WTC11 (cell line): ENCODE measurements around the gene RPS5. TPM values are rescaled to one million over a fixed set of nuclear protein-coding genes. Genes with fewer than 3 reads are reported as not detected.

ENCODE experiments used
- ATAC-seq: fragments of 200-7000 bp; cut with Tn5 transposase; 2 replicates; pipeline ENCODE4 v1.10.0; 2021; ENCODE audit warnings: mild to moderate bottlenecking, moderate library complexity
- Bru-seq: library from RNA; stranded (reverse); fragments of 400-500 nt; gene quantifications from one replicate; lab custom pipeline; 2021; lab: Mats Ljungman, UMichigan
- CTCF ChIA-PET: fragments of 300-600 bp; sonication (Branson Sonifier 250); formaldehyde crosslinking; loops from one replicate; lab custom pipeline; 2021; ENCODE audit warnings: antibody characterized with exemption; lab: Charles Lee
- POLR2A ChIA-PET: fragments of 350-600 bp; sonication (Branson Sonifier 250); formaldehyde crosslinking; loops from one replicate; lab custom pipeline; 2021; ENCODE audit warnings: antibody characterized with exemption; lab: Charles Lee
- DNase-seq: peaks from one replicate; pipeline ENCODE4 v3.0.0; 2021; ENCODE audit warnings: low spot score
- H3K27ac Mint-ChIP-seq: 2 replicates; pipeline ENCODE4 v1.8.0; 2021; ENCODE audit warnings: mixed read lengths
- H3K27me3 Mint-ChIP-seq: 2 replicates; pipeline ENCODE4 v1.8.0; 2021; ENCODE audit warnings: low read depth, mild to moderate bottlenecking, moderate library complexity, mixed read lengths
- H3K36me3 Mint-ChIP-seq: 2 replicates; pipeline ENCODE4 v1.8.0; 2021; ENCODE audit warnings: mixed read lengths
- H3K4me1 Mint-ChIP-seq: 2 replicates; pipeline ENCODE4 v1.8.0; 2022; ENCODE audit warnings: mixed read lengths
- H3K4me3 Mint-ChIP-seq: 2 replicates; pipeline ENCODE4 v1.8.0; 2021; ENCODE audit warnings: mild to moderate bottlenecking, moderate library complexity, mixed read lengths
- H3K9me3 Mint-ChIP-seq: 2 replicates; pipeline ENCODE4 v1.8.0; 2021; ENCODE audit warnings: mixed read lengths
- AR ChIP-seq: fragments of 250-450 bp; sonication (Bioruptor Pico); IDR thresholded peaks from 2 replicates; pipeline ENCODE4 v1.9.0; 2021; ENCODE audit warnings: mild to moderate bottlenecking
- ARID4B ChIP-seq: sonication (generic); formaldehyde crosslinking; IDR thresholded peaks from 2 replicates; pipeline ENCODE4 v1.8.0; 2023; ENCODE audit warnings: missing genetic modification reagents, mild to moderate bottlenecking, borderline replicate concordance
- ATF2 ChIP-seq: sonication (generic); formaldehyde crosslinking; IDR thresholded peaks from 2 replicates; pipeline ENCODE4 v1.8.1; 2022; ENCODE audit warnings: low read depth, missing genetic modification reagents, borderline replicate concordance
- ATF6 ChIP-seq: sonication (generic); formaldehyde crosslinking; IDR thresholded peaks from 2 replicates; pipeline ENCODE4 v1.8.1; 2023; ENCODE audit warnings: mild to moderate bottlenecking, missing genetic modification reagents
- CREB1 ChIP-seq: sonication (generic); formaldehyde crosslinking; IDR thresholded peaks from 2 replicates; pipeline ENCODE4 v1.8.0; 2023; ENCODE audit warnings: mild to moderate bottlenecking, missing genetic modification reagents
- ESRRA ChIP-seq: sonication (generic); formaldehyde crosslinking; IDR thresholded peaks from 2 replicates; pipeline ENCODE4 v1.8.1; 2022; ENCODE audit warnings: mild to moderate bottlenecking, missing genetic modification reagents, borderline replicate concordance
- FOXP1 ChIP-seq: sonication (generic); formaldehyde crosslinking; IDR thresholded peaks from 2 replicates; pipeline ENCODE4 v1.8.0; 2022; ENCODE audit warnings: missing genetic modification reagents, mild to moderate bottlenecking, moderate library complexity, borderline replicate concordance
- MXD4 ChIP-seq: fragments of 250-450 bp; sonication (Bioruptor Pico); IDR thresholded peaks from 2 replicates; pipeline ENCODE4 v1.8.0; 2021; ENCODE audit warnings: mild to moderate bottlenecking, moderate library complexity, borderline replicate concordance
- NFATC4 ChIP-seq: fragments of 250-450 bp; sonication (Bioruptor Pico); IDR thresholded peaks from 2 replicates; pipeline ENCODE4 v1.9.0; 2021; ENCODE audit warnings: mild to moderate bottlenecking
- TCF7 ChIP-seq: sonication (generic); formaldehyde crosslinking; IDR thresholded peaks from 2 replicates; pipeline ENCODE4 v1.8.0; 2022; ENCODE audit warnings: mild to moderate bottlenecking, low read depth, missing genetic modification reagents, moderate library complexity
- ZNF138 ChIP-seq: sonication (generic); formaldehyde crosslinking; conservative IDR thresholded peaks from 2 replicates; pipeline ENCODE4 v1.8.1; 2022; ENCODE audit warnings: mild to moderate bottlenecking, moderate library complexity, missing genetic modification reagents
- ZNF317 ChIP-seq: sonication (generic); formaldehyde crosslinking; IDR thresholded peaks from 2 replicates; pipeline ENCODE4 v1.8.1; 2023; ENCODE audit warnings: low read depth, mild to moderate bottlenecking, moderate library complexity, missing genetic modification reagents, borderline replicate concordance
- ZNF416 ChIP-seq: fragments of 250-450 bp; sonication (Bioruptor Pico); IDR thresholded peaks from 2 replicates; pipeline ENCODE4 v1.9.0; 2021; ENCODE audit warnings: mild to moderate bottlenecking, inconsistent platforms
- ZNF423 ChIP-seq: fragments of 250-450 bp; sonication (Bioruptor Pico); IDR thresholded peaks from 2 replicates; pipeline ENCODE4 v2.1.2; 2022; ENCODE audit warnings: mild to moderate bottlenecking, moderate library complexity
- ZNF532 ChIP-seq: fragments of 250-450 bp; sonication (Bioruptor Pico); IDR thresholded peaks from 2 replicates; pipeline ENCODE4 v1.9.0; 2021; ENCODE audit warnings: mild to moderate bottlenecking, borderline replicate concordance
- long read RNA-seq, 3 experiments: library from RNA in 1 of 3; library from capped mRNA in 1 of 3; library from polyadenylated mRNA in 1 of 3; unstranded in 2 of 3; stranded (forward) in 1 of 3; transcript quantifications; one replicate each; pipeline ENCODE4 v2.0.0, GENCODE V29; 2021
- total RNA-seq: library from RNA; stranded (reverse); gene quantifications from 3 replicates; pipeline ENCODE4 v1.2.3, GENCODE V29; 2021

The RPS5 gene
- total RNA-seq (1,498 to 1,502 TPM (median 1,501 TPM) in 3 replicates), Bru-seq, nascent RNA (percentile 96 among the genes with signal in this experiment)
- long read RNA-seq, experiment 1, transcript RPS5-201 (6 exons, 740 nt), result major isoform, 722 of 761 reads
- long read RNA-seq, experiment 1, transcript RPS5-202 (5 exons, 1,520 nt), result minor isoform, 13 of 761 reads
- long read RNA-seq, experiment 1, partial matches to known transcripts, result 15 of 761 reads
- long read RNA-seq, experiment 1, other reads (novel, unspliced or antisense), result 7 of 761 reads
- long read RNA-seq, experiment 2, transcript RPS5-202 (5 exons, 1,520 nt), result minor isoform, 96 of 1,924 reads
- long read RNA-seq, experiment 2, transcript RPS5-201 (6 exons, 740 nt), result major isoform, 1,686 of 1,924 reads
- long read RNA-seq, experiment 2, partial matches to known transcripts, result 95 of 1,924 reads
- long read RNA-seq, experiment 2, other reads (novel, unspliced or antisense), result 42 of 1,924 reads
- long read RNA-seq, experiment 3, transcript RPS5-202 (5 exons, 1,520 nt), result minor isoform, 36 of 516 reads
- long read RNA-seq, experiment 3, transcript RPS5-201 (6 exons, 740 nt), result major isoform, 458 of 516 reads
- long read RNA-seq, experiment 3, partial matches to known transcripts, result 3 of 516 reads
- long read RNA-seq, experiment 3, other reads (novel, unspliced or antisense), result 14 of 516 reads

- peaks cover 22% of the 10 kb centered on the region for H3K4me1 Mint-ChIP-seq
- peak within 1 kb of the TSS; percentile 98 for H3K27ac Mint-ChIP-seq
- ATAC-seq, result peak; percentile 88
- no peaks in the 10 kb centered on the region for H3K9me3 Mint-ChIP-seq
- no peaks in the 10 kb centered on the region for H3K27me3 Mint-ChIP-seq
- H3K36me3 Mint-ChIP-seq, result peaks cover 35% of the 10 kb centered on the region
- CTCF ChIA-PET, result interaction anchor here (0.6 kb wide), 1 partner anchor 98 kb away, joined by 4 read pairs; no protein-coding TSS in a partner anchor
- peak within 1 kb of the TSS; percentile 96 for H3K4me3 Mint-ChIP-seq
- POLR2A ChIA-PET, result interaction anchor here (0.6 to 1.1 kb wide), 3 partner anchors 24 to 189 kb away, joined by 3 to 4 read pairs (median 3); partner anchors contain the start of gene ZNF497
- DNase-seq, result peak; percentile 92
- peak; percentile 40 for TF ChIP-seq ARID4B
- TF ChIP-seq ZNF416, result no peak
- TF ChIP-seq AR (CRISPR knock-in tag), result no peak
- TF ChIP-seq ATF6, result no peak
- TF ChIP-seq MXD4, result no peak
- TF ChIP-seq ZNF532 (CRISPR knock-in tag), result no peak
- TF ChIP-seq ATF2, result no peak
- TF ChIP-seq ZNF423 (CRISPR knock-in tag), result no peak
- TF ChIP-seq TCF7 (CRISPR knock-in tag), result 0 out of 2 replicates have a peak, but pooled peaks have one; percentile 15
- no peak for TF ChIP-seq NFATC4
- no peak; the same call in 1 of the 2 replicates for TF ChIP-seq ZNF138 (CRISPR knock-in tag)
- TF ChIP-seq ESRRA (CRISPR knock-in tag), result no peak
- peak; percentile 89 for TF ChIP-seq CREB1 (CRISPR knock-in tag)
- TF ChIP-seq FOXP1 (CRISPR knock-in tag), result peak; percentile 86
- no peak for TF ChIP-seq ZNF317 (CRISPR knock-in tag)
Measured at GRCh38 chr19:58386576-58387337, at the start of gene RPS5. TSS of gene RPS5 (plus strand) at chr19:58387269. CDS start at chr19:58388138, 869 bp downstream.
